HUES64 (cell line): ENCODE data around the gene ACTR3C.

Experiments used
- H3K27ac ChIP-seq: 2 replicates; pipeline ENCODE4 v1.7.0; 2013; ENCODE audit warnings: low read depth, low read length, inconsistent platforms
- H3K27me3 ChIP-seq: 2 replicates; pipeline ENCODE4 v1.6.1; 2013; ENCODE audit warnings: mild to moderate bottlenecking, low read length; ENCODE audit not compliant: insufficient read depth
- H3K36me3 ChIP-seq: 2 replicates; pipeline ENCODE4 v1.6.1; 2013; ENCODE audit warnings: mild to moderate bottlenecking, low read length; ENCODE audit not compliant: insufficient read depth
- H3K4me1 ChIP-seq: 2 replicates; pipeline ENCODE4 v1.6.1; 2013; ENCODE audit warnings: mild to moderate bottlenecking, low read length, moderate library complexity; ENCODE audit not compliant: insufficient read depth
- H3K4me3 ChIP-seq: 2 replicates; pipeline ENCODE4 v1.5.1; 2013; ENCODE audit warnings: mild to moderate bottlenecking, low read length, moderate library complexity
- H3K9ac ChIP-seq: 2 replicates; pipeline ENCODE4 v1.6.1; 2013; ENCODE audit warnings: mild to moderate bottlenecking, low read depth, low read length
- H3K9me3 ChIP-seq: 2 replicates; pipeline ENCODE4 v1.6.1; 2013; ENCODE audit warnings: low read depth, low read length; ENCODE audit not compliant: insufficient read depth
- WGBS: fragments of 150-250, 120-280 bp; methylation state at CpG from one replicate; pipeline ENCODE4 v1.1.7; 2013; ENCODE audit warnings: missing lambda C conversion rate; 5-methylcytosine and 5-hydroxymethylcytosine counted together

The ACTR3C gene

GRCh38 chr7:150365673-150366398 lies 42.5 kb upstream of the ACTR3C start:
- 81% methylated on average over 4 of the region's 5 CpGs for WGBS
- H3K9me3 ChIP-seq = no peaks in the 10 kb centered on the region
- peaks cover 47% of the 10 kb centered on the region for H3K4me1 ChIP-seq
- no peak overlapping the region for H3K9ac ChIP-seq
- H3K36me3 ChIP-seq = peaks cover 12% of the 10 kb centered on the region
- H3K4me3 ChIP-seq = no peak overlapping the region
- peak overlapping the region; percentile 42; the same call in 1 of the 2 replicates for H3K27ac ChIP-seq
- H3K27me3 ChIP-seq = no peaks in the 10 kb centered on the region

- H3K4me1 ChIP-seq = peaks cover 44% of the 10 kb centered on the region
- H3K9ac ChIP-seq = no peak overlapping the region
- no peak overlapping the region for H3K27ac ChIP-seq
- no peak overlapping the region for H3K4me3 ChIP-seq
- H3K9me3 ChIP-seq = no peaks in the 10 kb centered on the region
- H3K36me3 ChIP-seq = peaks cover 5% of the 10 kb centered on the region; the same call in 1 of the 2 replicates
- WGBS = 94% methylated on average over 10 of the region's 10 CpGs
- no peaks in the 10 kb centered on the region for H3K27me3 ChIP-seq
Measured at GRCh38 chr7:150365194-150365593, 41.8 kb upstream of the ACTR3C start.

- WGBS = 83% methylated on average over 5 of the region's 5 CpGs
- Histone ChIP-seq H3K36me3 (no peaks in the 10 kb centered on the region), H3K9ac (no peak overlapping the region), H3K9me3 (no peaks in the 10 kb centered on the region), H3K27ac (no peak overlapping the region), H3K4me3 (no peak overlapping the region), H3K4me1 (peaks cover 36% of the 10 kb centered on the region), H3K27me3 (no peaks in the 10 kb centered on the region)
Measured at GRCh38 chr7:150363872-150364271, 40.5 kb upstream of the ACTR3C start.

GRCh38 chr7:150363370-150363769 lies 40.0 kb upstream of the ACTR3C start:
- WGBS = 98% methylated on average over 4 of the region's 4 CpGs
- no peaks in the 10 kb centered on the region for H3K27me3 ChIP-seq
- H3K36me3 ChIP-seq = no peaks in the 10 kb centered on the region
- peaks cover 36% of the 10 kb centered on the region for H3K4me1 ChIP-seq
- H3K27ac ChIP-seq = no peak overlapping the region
- no peaks in the 10 kb centered on the region for H3K9me3 ChIP-seq
- no peak overlapping the region for H3K9ac ChIP-seq
- H3K4me3 ChIP-seq = no peak overlapping the region

GRCh38 chr7:150361807-150362621 lies 38.7 kb upstream of the ACTR3C start:
- no peaks in the 10 kb centered on the region for H3K9me3 ChIP-seq
- 67% methylated on average over 16 of the region's 18 CpGs for WGBS
- H3K36me3 ChIP-seq = no peaks in the 10 kb centered on the region
- no peak overlapping the region for H3K9ac ChIP-seq
- peaks cover 37% of the 10 kb centered on the region for H3K4me1 ChIP-seq
- no peaks in the 10 kb centered on the region for H3K27me3 ChIP-seq
- no peak overlapping the region for H3K27ac ChIP-seq
- H3K4me3 ChIP-seq = no peak overlapping the region

- Histone ChIP-seq H3K9ac (no peak overlapping the region), H3K27ac (no peak overlapping the region), H3K27me3 (no peaks in the 10 kb centered on the region), H3K4me1 (peaks cover 37% of the 10 kb centered on the region), H3K36me3 (no peaks in the 10 kb centered on the region), H3K4me3 (no peak overlapping the region), H3K9me3 (no peaks in the 10 kb centered on the region)
- WGBS = 46% methylated on average over 7 of the region's 7 CpGs
Measured at GRCh38 chr7:150361402-150361801, 38.1 kb upstream of the ACTR3C start.

- WGBS = 78% methylated on average over 5 of the region's 5 CpGs
- no peak overlapping the region for H3K27ac ChIP-seq
- H3K27me3 ChIP-seq = no peaks in the 10 kb centered on the region
- H3K9me3 ChIP-seq = no peaks in the 10 kb centered on the region
- no peak overlapping the region for H3K4me3 ChIP-seq
- H3K9ac ChIP-seq = no peak overlapping the region
- H3K36me3 ChIP-seq = no peaks in the 10 kb centered on the region
- peaks cover 29% of the 10 kb centered on the region for H3K4me1 ChIP-seq
Measured at GRCh38 chr7:150360363-150361058, 37.2 kb upstream of the ACTR3C start.

- Histone ChIP-seq H3K27me3 (no peaks in the 10 kb centered on the region), H3K4me1 (peaks cover 29% of the 10 kb centered on the region), H3K9me3 (no peaks in the 10 kb centered on the region), H3K9ac (no peak overlapping the region), H3K36me3 (no peaks in the 10 kb centered on the region), H3K4me3 (no peak overlapping the region), H3K27ac (no peak overlapping the region)
- WGBS = 95% methylated on average over 2 of the region's 2 CpGs
Measured at GRCh38 chr7:150359622-150360362, 36.4 kb upstream of the ACTR3C start.

GRCh38 chr7:150358988-150359621 lies 35.8 kb upstream of the ACTR3C start:
- no peaks in the 10 kb centered on the region for H3K36me3 ChIP-seq
- no peaks in the 10 kb centered on the region for H3K27me3 ChIP-seq
- WGBS = 83% methylated on average over 4 of the region's 4 CpGs
- H3K4me1 ChIP-seq = peaks cover 29% of the 10 kb centered on the region
- no peak overlapping the region for H3K27ac ChIP-seq
- no peak overlapping the region for H3K9ac ChIP-seq
- H3K9me3 ChIP-seq = no peaks in the 10 kb centered on the region
- no peak overlapping the region for H3K4me3 ChIP-seq

- Histone ChIP-seq H3K36me3 (no peaks in the 10 kb centered on the region), H3K4me1 (peaks cover 29% of the 10 kb centered on the region), H3K4me3 (no peak overlapping the region), H3K9ac (no peak overlapping the region), H3K9me3 (no peaks in the 10 kb centered on the region), H3K27me3 (no peaks in the 10 kb centered on the region), H3K27ac (no peak overlapping the region)
- WGBS = 92% methylated on average over 4 of the region's 4 CpGs
Measured at GRCh38 chr7:150358433-150358832, 35.1 kb upstream of the ACTR3C start.
